Measurements from ENCODE around the gene FA2H.

DNA sequence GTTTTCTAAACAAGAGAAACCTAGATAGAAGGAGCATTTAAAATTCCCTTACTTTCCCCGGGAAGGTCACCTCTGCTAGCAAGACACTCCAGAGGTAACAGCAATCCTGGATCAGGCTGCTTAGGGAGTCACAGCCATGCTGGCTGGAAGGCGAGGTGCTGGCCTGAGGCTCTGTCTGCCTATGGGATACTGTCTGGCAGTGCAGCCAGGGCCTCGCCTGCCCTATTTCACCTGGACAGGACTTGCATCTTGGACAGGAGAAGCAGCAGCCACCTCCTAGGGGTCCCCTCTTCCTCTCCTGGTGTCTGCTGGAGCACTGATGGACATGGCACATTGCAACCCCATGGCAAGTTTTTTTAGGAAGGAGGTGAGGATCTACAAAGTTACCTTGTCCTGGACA lies 15.1 kb downstream of the FA2H start:
- no peak for TF ChIP-seq POLR2AphosphoS5 (IDR thresholded peaks at IDR 0.05; ENCODE audit: low read length)
- no peak for TF ChIP-seq FOS (IDR thresholded peaks at IDR 0.05; ENCODE audit: borderline replicate concordance, extremely low read depth, insufficient read length)
- TF ChIP-seq, protein P1, sequence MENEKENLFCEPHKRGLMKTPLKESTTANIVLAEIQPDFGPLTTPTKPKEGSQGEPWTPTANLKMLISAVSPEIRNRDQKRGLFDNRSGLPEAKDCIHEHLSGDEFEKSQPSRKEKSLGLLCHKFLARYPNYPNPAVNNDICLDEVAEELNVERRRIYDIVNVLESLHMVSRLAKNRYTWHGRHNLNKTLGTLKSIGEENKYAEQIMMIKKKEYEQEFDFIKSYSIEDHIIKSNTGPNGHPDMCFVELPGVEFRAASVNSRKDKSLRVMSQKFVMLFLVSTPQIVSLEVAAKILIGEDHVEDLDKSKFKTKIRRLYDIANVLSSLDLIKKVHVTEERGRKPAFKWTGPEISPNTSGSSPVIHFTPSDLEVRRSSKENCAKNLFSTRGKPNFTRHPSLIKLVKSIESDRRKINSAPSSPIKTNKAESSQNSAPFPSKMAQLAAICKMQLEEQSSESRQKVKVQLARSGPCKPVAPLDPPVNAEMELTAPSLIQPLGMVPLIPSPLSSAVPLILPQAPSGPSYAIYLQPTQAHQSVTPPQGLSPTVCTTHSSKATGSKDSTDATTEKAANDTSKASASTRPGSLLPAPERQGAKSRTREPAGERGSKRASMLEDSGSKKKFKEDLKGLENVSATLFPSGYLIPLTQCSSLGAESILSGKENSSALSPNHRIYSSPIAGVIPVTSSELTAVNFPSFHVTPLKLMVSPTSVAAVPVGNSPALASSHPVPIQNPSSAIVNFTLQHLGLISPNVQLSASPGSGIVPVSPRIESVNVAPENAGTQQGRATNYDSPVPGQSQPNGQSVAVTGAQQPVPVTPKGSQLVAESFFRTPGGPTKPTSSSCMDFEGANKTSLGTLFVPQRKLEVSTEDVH (IDR thresholded peaks at IDR 0.05; ENCODE audit: low read depth, partially characterized antibody): no peak
